Astrocyte (in vitro differentiated cells and primary cell): ENCODE data around the gene CTAG1A.
"Not testable (repeated sequence)": the region's sequence is repeated elsewhere in the genome, so short reads cannot be mapped to it uniquely, and the experiment has no call there.

Source experiments
- EZH2 ChIP-seq: IDR thresholded peaks from 2 replicates; pipeline ENCODE4 v1.6.1; 2012; ENCODE audit warnings: mild to moderate bottlenecking, low read length, inconsistent platforms; ENCODE audit not compliant: insufficient read depth
- TF ChIP-seq, protein P1 (sequence below): IDR thresholded peaks from 2 replicates; pipeline ENCODE4 v1.5.1; 2011; ENCODE audit warnings: low read depth, mild to moderate bottlenecking, inconsistent platforms, low read length, moderate library complexity; ENCODE audit not compliant: insufficient read depth

GRCh38 chrX:154590415-154590814, 5.5 kb downstream of the CTAG1A start:
- TF ChIP-seq EZH2: not testable (repeated sequence)
- TF ChIP-seq, protein P1, sequence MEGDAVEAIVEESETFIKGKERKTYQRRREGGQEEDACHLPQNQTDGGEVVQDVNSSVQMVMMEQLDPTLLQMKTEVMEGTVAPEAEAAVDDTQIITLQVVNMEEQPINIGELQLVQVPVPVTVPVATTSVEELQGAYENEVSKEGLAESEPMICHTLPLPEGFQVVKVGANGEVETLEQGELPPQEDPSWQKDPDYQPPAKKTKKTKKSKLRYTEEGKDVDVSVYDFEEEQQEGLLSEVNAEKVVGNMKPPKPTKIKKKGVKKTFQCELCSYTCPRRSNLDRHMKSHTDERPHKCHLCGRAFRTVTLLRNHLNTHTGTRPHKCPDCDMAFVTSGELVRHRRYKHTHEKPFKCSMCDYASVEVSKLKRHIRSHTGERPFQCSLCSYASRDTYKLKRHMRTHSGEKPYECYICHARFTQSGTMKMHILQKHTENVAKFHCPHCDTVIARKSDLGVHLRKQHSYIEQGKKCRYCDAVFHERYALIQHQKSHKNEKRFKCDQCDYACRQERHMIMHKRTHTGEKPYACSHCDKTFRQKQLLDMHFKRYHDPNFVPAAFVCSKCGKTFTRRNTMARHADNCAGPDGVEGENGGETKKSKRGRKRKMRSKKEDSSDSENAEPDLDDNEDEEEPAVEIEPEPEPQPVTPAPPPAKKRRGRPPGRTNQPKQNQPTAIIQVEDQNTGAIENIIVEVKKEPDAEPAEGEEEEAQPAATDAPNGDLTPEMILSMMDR: not testable (repeated sequence)
